Activated naive CD4-positive, alpha-beta T cell treated with Interleukin-2 at 50 U/mL for 16 hours (primary cell): Measurements from ENCODE around the gene CDH23.

ENCODE experiments used
- DNase-seq: peaks from one replicate; pipeline ENCODE4 v3.0.0-alpha.2; 2020

CDH23 gene

GRCh38 chr10:71610651-71611050 is 213.9 kb downstream of the CDH23 start:
- no peak for DNase-seq

GRCh38 chr10:71611131-71611530 is 214.4 kb downstream of the CDH23 start:
- DNase-seq: no peak

GRCh38 chr10:71611709-71612422 is 215.1 kb downstream of the CDH23 start:
- DNase-seq: no peak

GRCh38 chr10:71613261-71613777 is 216.6 kb downstream of the CDH23 start:
- DNase-seq: no peak

- no peak for DNase-seq
Measured at GRCh38 chr10:71613877-71614276, 217.2 kb downstream of the CDH23 start.

GRCh38 chr10:71614946-71615345 is 218.2 kb downstream of the CDH23 start:
- no peak for DNase-seq

GRCh38 chr10:71615538-71616329 is 219.0 kb downstream of the CDH23 start:
- no peak for DNase-seq

- no peak for DNase-seq
Measured at GRCh38 chr10:71616817-71617654, 220.3 kb downstream of the CDH23 start.

- DNase-seq: no peak
Measured at GRCh38 chr10:71618176-71618575, 221.5 kb downstream of the CDH23 start.

- DNase-seq: no peak
Measured at GRCh38 chr10:71618598-71618997, 221.9 kb downstream of the CDH23 start.

- no peak for DNase-seq
Measured at GRCh38 chr10:71620642-71621041, 223.9 kb downstream of the CDH23 start.

GRCh38 chr10:71621231-71622153 is 224.8 kb downstream of the CDH23 start:
- no peak for DNase-seq

- no peak for DNase-seq
Measured at GRCh38 chr10:71622154-71622526, 225.4 kb downstream of the CDH23 start.

GRCh38 chr10:71622616-71623015 is 225.9 kb downstream of the CDH23 start:
- no peak for DNase-seq

GRCh38 chr10:71623098-71623985 is 226.6 kb downstream of the CDH23 start:
- no peak for DNase-seq

- no peak for DNase-seq
Measured at GRCh38 chr10:71623986-71624291, 227.2 kb downstream of the CDH23 start.

GRCh38 chr10:71625445-71626175 is 228.9 kb downstream of the CDH23 start:
- no peak for DNase-seq

- DNase-seq: no peak
Measured at GRCh38 chr10:71627230-71627939, 230.7 kb downstream of the CDH23 start.

- DNase-seq: no peak
Measured at GRCh38 chr10:71627956-71628355, 231.2 kb downstream of the CDH23 start.

GRCh38 chr10:71629131-71629530 is 232.4 kb downstream of the CDH23 start:
- DNase-seq: no peak
